ENCODE measurements around the gene IGSF8. TPM values are rescaled to one million over a fixed set of nuclear protein-coding genes. Genes with fewer than 3 reads are reported as not detected.

IGSF8 gene
- total and polyA plus RNA-seq, 9 donors = 7.3 to 45.6 (median 34.2) TPM

DNA sequence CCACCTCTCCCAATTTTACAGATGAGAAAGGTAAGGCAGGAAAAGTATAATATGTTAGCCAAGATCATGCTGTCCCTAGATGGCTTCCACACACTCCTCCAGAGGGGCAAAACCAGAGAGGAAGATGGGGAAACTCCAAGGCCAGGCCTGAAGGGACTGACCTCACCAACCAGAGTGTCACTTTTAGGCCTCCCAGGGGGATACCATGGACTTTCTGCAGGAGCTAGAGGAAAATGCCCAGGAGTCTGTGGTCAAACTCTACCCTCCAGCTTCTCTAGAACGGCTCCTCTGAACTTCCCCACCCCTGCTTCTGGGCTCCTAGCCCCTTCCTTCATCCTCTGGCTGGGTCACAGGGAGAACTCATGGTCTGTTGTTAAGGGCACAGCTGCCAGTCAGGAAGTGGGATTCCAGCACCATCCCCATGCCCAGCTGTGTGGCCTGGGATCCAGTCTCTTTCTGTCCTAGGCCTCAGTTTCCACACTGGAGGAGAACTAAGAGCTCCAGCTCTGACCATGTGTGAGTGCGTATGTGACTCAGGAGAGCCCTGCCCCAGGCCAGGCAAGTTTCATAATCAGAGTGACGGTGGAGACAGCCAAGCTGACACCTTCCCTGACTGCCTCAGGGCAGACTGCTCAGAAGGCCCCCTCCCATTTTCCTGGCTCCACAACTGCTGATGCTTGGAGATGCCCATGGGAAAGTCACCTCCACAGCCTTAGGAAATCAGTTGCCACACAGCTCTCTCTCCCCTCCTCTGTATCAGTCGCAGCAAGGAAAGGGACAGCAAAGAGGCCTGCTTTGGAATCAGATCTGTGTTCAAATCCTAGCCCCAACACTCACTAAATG lies 1.9 kb downstream of the IGSF8 start:
- intact Hi-C loops (cut with DNase I) = loop anchor here in 1 of 4 donors (5.0 to 10.0 kb wide), 2 partner anchors 158 to 1291 kb away; no protein-coding TSS in a partner anchor

GRCh38 chr1:160095382-160096105 lies 2.9 kb downstream of the IGSF8 start:
- TF ChIP-seq POLR2A (IDR thresholded peaks at IDR 0.05) = no peak
- no peak for TF ChIP-seq CTCF (IDR thresholded peaks at IDR 0.05)
- TF ChIP-seq EP300 (IDR thresholded peaks at IDR 0.05) = no peak
- Histone ChIP-seq H3K36me3 (no peaks in the 10 kb centered on the region), H3K9me3 (no peaks in the 10 kb centered on the region), H3K27ac (no peak overlapping the region), H3K27me3 (no peaks in the 10 kb centered on the region), H3K4me3 (no peak overlapping the region), H3K4me1 (ENCODE audit: insufficient read depth) (peaks cover 6% of the 10 kb centered on the region)
- intact Hi-C loops (cut with DNase I) = loop anchor here in 1 of 4 donors (5.0 to 10.0 kb wide), 2 partner anchors 159 to 1292 kb away; no protein-coding TSS in a partner anchor
- no peak for DNase-seq
- 88 to 99% (median 96%) methylated on average over 4 of the region's 4 CpGs for WGBS, 3 donors

More for the DNA sequence above, 1.9 kb downstream of the IGSF8 start:
- WGBS, 3 donors = 84 to 93% (median 92%) methylated on average over 4 of the region's 4 CpGs
- peaks cover 6% of the 10 kb centered on the region for H3K4me1 ChIP-seq (ENCODE audit: insufficient read depth)
- no peak for DNase-seq
- no peak overlapping the region for H3K27ac ChIP-seq
- H3K27me3 ChIP-seq = no peaks in the 10 kb centered on the region
- H3K36me3 ChIP-seq = no peaks in the 10 kb centered on the region
- H3K9me3 ChIP-seq = no peaks in the 10 kb centered on the region
- H3K4me3 ChIP-seq = no peak overlapping the region
- no peak for TF ChIP-seq CTCF (IDR thresholded peaks at IDR 0.05)
- no peak for TF ChIP-seq EP300 (IDR thresholded peaks at IDR 0.05)
- TF ChIP-seq POLR2A (IDR thresholded peaks at IDR 0.05) = no peak

- Histone ChIP-seq H3K36me3 (no peaks in the 10 kb centered on the region), H3K4me1 (ENCODE audit: insufficient read depth) (peaks cover 6% of the 10 kb centered on the region), H3K4me3 (no peak overlapping the region), H3K9me3 (no peaks in the 10 kb centered on the region), H3K27ac (no peak overlapping the region), H3K27me3 (no peaks in the 10 kb centered on the region)
- no peak for TF ChIP-seq CTCF (IDR thresholded peaks at IDR 0.05)
- no peak for TF ChIP-seq POLR2A (IDR thresholded peaks at IDR 0.05)
- TF ChIP-seq EP300 (IDR thresholded peaks at IDR 0.05) = no peak
- DNase-seq = no peak
- intact Hi-C loops (cut with DNase I) = loop anchor here in 1 of 4 donors (5.0 to 10.0 kb wide), 2 partner anchors 160 to 1292 kb away; no protein-coding TSS in a partner anchor
- 93 to 94% (median 93%) methylated on average over 14 of the region's 14 CpGs for WGBS, 3 donors
These were observed 3.6 kb downstream of the IGSF8 start for GRCh38 chr1:160094806-160095205.

DNA sequence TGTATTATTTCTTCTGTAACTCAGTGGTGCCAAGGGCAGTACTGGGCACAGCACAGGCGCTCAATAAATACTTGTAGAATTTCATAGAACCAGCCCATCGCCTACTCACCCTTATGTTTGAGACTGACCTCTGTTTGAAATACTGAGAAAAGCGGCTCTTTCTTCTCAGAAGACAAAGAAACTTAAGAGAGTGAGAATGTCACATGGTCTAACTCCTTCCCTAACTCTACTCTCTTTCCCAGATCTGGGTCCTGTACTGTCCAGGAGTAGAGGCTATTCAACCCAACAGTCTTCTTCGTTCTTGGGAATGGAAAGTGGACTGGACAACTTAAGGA lies 4.2 kb downstream of the IGSF8 start:
- H3K36me3 ChIP-seq = no peaks in the 10 kb centered on the region
- peaks cover 6% of the 10 kb centered on the region for H3K4me1 ChIP-seq (ENCODE audit: insufficient read depth)
- no peaks in the 10 kb centered on the region for H3K9me3 ChIP-seq
- H3K27ac ChIP-seq = no peak overlapping the region
- TF ChIP-seq POLR2A (IDR thresholded peaks at IDR 0.05) (no peak), EP300 (IDR thresholded peaks at IDR 0.05) (no peak), CTCF (IDR thresholded peaks at IDR 0.05) (no peak)
- no peak for DNase-seq
- no peak overlapping the region for H3K4me3 ChIP-seq
- intact Hi-C loops (cut with DNase I) = loop anchor here in 1 of 4 donors (10.0 kb wide), 1 partner anchor 161 kb away; no protein-coding TSS in a partner anchor
- WGBS, 3 donors = 60 to 78% (median 66%) methylated on average over 4 of the region's 4 CpGs
- H3K27me3 ChIP-seq = no peaks in the 10 kb centered on the region

All from ovary (tissue), 9 donors.